HepG2 (cell line): ENCODE measurements around the gene EPN3. TPM values are rescaled to one million over a fixed set of nuclear protein-coding genes. Genes with fewer than 3 reads are reported as not detected.
A peak's percentile ranks its signal among the peaks of the same experiment; 100 is the strongest.

Experiments
- ATAD3A ChIP-seq: sonication (generic); formaldehyde crosslinking; IDR thresholded peaks from 2 replicates; pipeline ENCODE4 v1.4.0; 2020; ENCODE audit warnings: missing genetic modification reagents
- GATA4 ChIP-seq: sonication (generic); IDR thresholded peaks from 2 replicates; pipeline ENCODE4 v1.6.1; 2016; ENCODE audit warnings: antibody characterized with exemption, low read depth, borderline replicate concordance
- KDM2A ChIP-seq: sonication (generic); formaldehyde crosslinking; IDR thresholded peaks from 2 replicates; pipeline ENCODE4 v1.4.0; 2020; ENCODE audit warnings: low read depth, missing genetic modification reagents, borderline replicate concordance
- MEIS1 ChIP-seq: sonication (generic); formaldehyde crosslinking; IDR thresholded peaks from 2 replicates; pipeline ENCODE4 v1.9.0; 2021; ENCODE audit warnings: mild to moderate bottlenecking, missing genetic modification reagents, moderate library complexity, borderline replicate concordance
- MXD4 ChIP-seq: IDR thresholded peaks from 2 replicates; pipeline ENCODE4 v1.6.1; 2016; ENCODE audit warnings: mild to moderate bottlenecking, missing biosample characterization, missing genetic modification reagents
- PHB2 ChIP-seq: fragments of 450-650 bp; IDR thresholded peaks from 2 replicates; pipeline ENCODE4 v1.6.1; 2018; ENCODE audit not compliant: partially characterized antibody
- POGZ ChIP-seq: sonication (generic); formaldehyde crosslinking; IDR thresholded peaks from 2 replicates; pipeline ENCODE4 v1.4.0; 2020; ENCODE audit warnings: mild to moderate bottlenecking, missing genetic modification reagents
- PPARG ChIP-seq: conservative IDR thresholded peaks from 2 replicates; pipeline ENCODE4 v1.6.1; 2016; ENCODE audit warnings: missing biosample characterization, missing genetic modification reagents
- RAD21 ChIP-seq: fragments of 450-650 bp; formaldehyde crosslinking; IDR thresholded peaks from 2 replicates; pipeline ENCODE4 v1.5.0; 2020; ENCODE audit warnings: mild to moderate bottlenecking
- SMAD3 ChIP-seq: sonication (generic); formaldehyde crosslinking; IDR thresholded peaks from 2 replicates; pipeline ENCODE4 v1.4.0; 2020; ENCODE audit warnings: missing genetic modification reagents
- STAT5B ChIP-seq: sonication (generic); formaldehyde crosslinking; IDR thresholded peaks from 2 replicates; pipeline ENCODE4 v1.4.0; 2020; ENCODE audit warnings: missing genetic modification reagents
- YEATS2 ChIP-seq: sonication (generic); formaldehyde crosslinking; IDR thresholded peaks from 2 replicates; pipeline ENCODE4 v1.4.0; 2020; ENCODE audit warnings: missing genetic modification reagents, borderline replicate concordance
- ZNF232 ChIP-seq: sonication (generic); formaldehyde crosslinking; IDR thresholded peaks from 2 replicates; pipeline ENCODE4 v1.4.0; 2020; ENCODE audit warnings: missing genetic modification reagents, borderline replicate concordance
- polyA plus RNA-seq, 8 experiments: library from polyadenylated mRNA; depleted of rRNA in 3 of 8; stranded (reverse) in 7 of 8; unstranded in 1 of 8; fragments of >200 nt; fragmentation: Illumina TruSeq in 4 of 8; extraction: Trizol in 4 of 8; gene quantifications; 2 replicates each; pipeline versions ENCODE4 v1.2.1 to v1.2.3, GENCODE V29; 2011 to 2016; ENCODE audit warnings: low read depth in 4 of 8, missing spikeins in 1 of 8, mixed read lengths in 1 of 8; ENCODE audit not compliant: insufficient read depth in 1 of 8
- total RNA-seq, 5 experiments: library from RNA; depleted of rRNA; stranded (reverse); fragments of >200 nt; fragmentation: Illumina TruSeq; extraction: Trizol; gene quantifications; 2 replicates each; pipeline ENCODE4 v1.2.3, GENCODE V29; 2016; ENCODE audit warnings: low read depth in 1 of 5
- TF ChIP-seq, protein P1 (sequence below): sonication (generic); formaldehyde crosslinking; IDR thresholded peaks from 2 replicates; pipeline ENCODE4 v1.5.0; 2020; ENCODE audit warnings: missing genetic modification reagents
- TF ChIP-seq, protein P2 (sequence below), 2 experiments: sonication (generic) in 1 of 2; formaldehyde crosslinking in 1 of 2; IDR thresholded peaks; 2 replicates each; pipeline versions ENCODE4 v1.4.0 to v1.6.1; 2016 to 2020; ENCODE audit warnings: borderline replicate concordance in 1 of 2, low read depth in 1 of 2, mild to moderate bottlenecking in 1 of 2, missing genetic modification reagents in 1 of 2
- TF ChIP-seq, protein P3 (sequence below): sonication (generic); formaldehyde crosslinking; IDR thresholded peaks from 2 replicates; pipeline ENCODE4 v1.5.0; 2020; ENCODE audit warnings: mild to moderate bottlenecking, missing genetic modification reagents
- TF ChIP-seq, protein P4 (sequence below): sonication (generic); formaldehyde crosslinking; IDR thresholded peaks from 2 replicates; pipeline ENCODE4 v1.8.1; 2023; ENCODE audit warnings: mild to moderate bottlenecking, inconsistent platforms, moderate library complexity, missing genetic modification reagents, borderline replicate concordance

Gene EPN3
- total and polyA plus RNA-seq, 2 of the 13 experiments (the other 11 are each of a cell fraction or from before 2014, with no cell fraction given) = 0.11 to 0.95 TPM

DNA sequence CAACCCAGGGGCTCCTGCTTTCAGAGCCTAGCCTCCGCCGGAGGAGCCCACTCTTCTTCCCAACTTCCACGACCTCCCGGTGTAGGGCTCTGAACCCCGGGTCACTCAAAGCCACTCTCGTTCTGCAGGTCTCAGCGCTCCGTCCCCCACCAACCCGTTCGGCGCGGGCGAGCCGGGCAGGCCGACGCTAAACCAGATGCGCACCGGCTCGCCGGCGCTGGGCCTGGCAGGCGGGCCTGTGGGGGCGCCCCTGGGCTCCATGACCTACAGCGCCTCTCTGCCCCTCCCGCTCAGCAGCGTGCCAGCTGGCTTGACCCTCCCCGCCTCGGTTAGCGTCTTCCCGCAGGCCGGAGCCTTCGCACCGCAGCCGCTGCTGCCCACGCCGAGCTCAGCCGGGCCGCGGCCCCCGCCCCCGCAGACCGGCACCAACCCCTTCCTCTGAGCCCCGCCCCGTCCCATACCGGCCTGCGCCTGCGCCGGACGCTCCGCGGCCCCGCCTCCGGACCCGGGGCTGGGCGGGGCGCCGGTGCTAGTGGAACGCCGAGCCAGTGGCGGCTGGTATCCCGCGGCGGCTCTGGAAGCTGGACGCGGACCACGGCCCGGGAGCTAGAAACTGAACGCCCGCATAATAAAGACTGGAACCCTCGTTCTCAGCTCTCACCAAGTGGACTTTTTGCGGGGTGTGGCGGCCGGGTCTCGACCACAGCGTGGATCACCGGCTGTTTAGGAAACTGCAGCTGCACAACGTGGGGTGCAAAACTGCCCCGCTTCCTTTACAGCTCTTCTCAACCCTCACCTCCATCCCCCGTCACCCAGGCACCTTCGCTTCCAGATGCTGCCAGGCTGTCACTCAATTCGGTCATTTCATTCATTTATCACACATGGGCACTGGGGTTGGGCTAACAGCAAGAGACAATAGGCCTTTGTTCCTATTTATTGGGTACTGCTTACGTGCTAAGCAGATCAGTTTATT lies 9.5 kb downstream of the EPN3 start (continued):
- TF ChIP-seq, protein P1, sequence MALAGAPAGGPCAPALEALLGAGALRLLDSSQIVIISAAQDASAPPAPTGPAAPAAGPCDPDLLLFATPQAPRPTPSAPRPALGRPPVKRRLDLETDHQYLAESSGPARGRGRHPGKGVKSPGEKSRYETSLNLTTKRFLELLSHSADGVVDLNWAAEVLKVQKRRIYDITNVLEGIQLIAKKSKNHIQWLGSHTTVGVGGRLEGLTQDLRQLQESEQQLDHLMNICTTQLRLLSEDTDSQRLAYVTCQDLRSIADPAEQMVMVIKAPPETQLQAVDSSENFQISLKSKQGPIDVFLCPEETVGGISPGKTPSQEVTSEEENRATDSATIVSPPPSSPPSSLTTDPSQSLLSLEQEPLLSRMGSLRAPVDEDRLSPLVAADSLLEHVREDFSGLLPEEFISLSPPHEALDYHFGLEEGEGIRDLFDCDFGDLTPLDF (CRISPR knock-in tag) = no peak; the same call in 1 of the 2 replicates
- TF ChIP-seq, protein P2, sequence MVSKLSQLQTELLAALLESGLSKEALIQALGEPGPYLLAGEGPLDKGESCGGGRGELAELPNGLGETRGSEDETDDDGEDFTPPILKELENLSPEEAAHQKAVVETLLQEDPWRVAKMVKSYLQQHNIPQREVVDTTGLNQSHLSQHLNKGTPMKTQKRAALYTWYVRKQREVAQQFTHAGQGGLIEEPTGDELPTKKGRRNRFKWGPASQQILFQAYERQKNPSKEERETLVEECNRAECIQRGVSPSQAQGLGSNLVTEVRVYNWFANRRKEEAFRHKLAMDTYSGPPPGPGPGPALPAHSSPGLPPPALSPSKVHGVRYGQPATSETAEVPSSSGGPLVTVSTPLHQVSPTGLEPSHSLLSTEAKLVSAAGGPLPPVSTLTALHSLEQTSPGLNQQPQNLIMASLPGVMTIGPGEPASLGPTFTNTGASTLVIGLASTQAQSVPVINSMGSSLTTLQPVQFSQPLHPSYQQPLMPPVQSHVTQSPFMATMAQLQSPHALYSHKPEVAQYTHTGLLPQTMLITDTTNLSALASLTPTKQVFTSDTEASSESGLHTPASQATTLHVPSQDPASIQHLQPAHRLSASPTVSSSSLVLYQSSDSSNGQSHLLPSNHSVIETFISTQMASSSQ (IDR thresholded peaks at IDR 0.05; ENCODE audit: low read depth) = no peak
- TF ChIP-seq, protein P2 (CRISPR knock-in tag; IDR thresholded peaks at IDR 0.05; ENCODE audit: borderline replicate concordance) = peak; percentile 75; the same call in 1 of the 2 replicates
- TF ChIP-seq ZNF232 (CRISPR knock-in tag) (no peak; the same call in 1 of the 2 replicates), SMAD3 (CRISPR knock-in tag) (no peak; the same call in 1 of the 2 replicates), KDM2A (peak; percentile 74), GATA4 (0 out of 2 replicates have a peak, but pooled peaks have one; percentile 35), STAT5B (CRISPR knock-in tag) (0 out of 2 replicates have a peak, but pooled peaks have one; percentile 48), YEATS2 (0 out of 2 replicates have a peak, but pooled peaks have one; percentile 43), PPARG (CRISPR knock-in tag) (no peak), PHB2 (no peak), MXD4 (CRISPR knock-in tag) (peak; percentile 81; the same call in 1 of the 2 replicates), ATAD3A (CRISPR knock-in tag) (no peak), RAD21 (peak; percentile 69; the same call in 1 of the 2 replicates), POGZ (peak; percentile 53; the same call in 1 of the 2 replicates), MEIS1 (CRISPR knock-in tag) (peak; percentile 88)
- TF ChIP-seq, protein P3, sequence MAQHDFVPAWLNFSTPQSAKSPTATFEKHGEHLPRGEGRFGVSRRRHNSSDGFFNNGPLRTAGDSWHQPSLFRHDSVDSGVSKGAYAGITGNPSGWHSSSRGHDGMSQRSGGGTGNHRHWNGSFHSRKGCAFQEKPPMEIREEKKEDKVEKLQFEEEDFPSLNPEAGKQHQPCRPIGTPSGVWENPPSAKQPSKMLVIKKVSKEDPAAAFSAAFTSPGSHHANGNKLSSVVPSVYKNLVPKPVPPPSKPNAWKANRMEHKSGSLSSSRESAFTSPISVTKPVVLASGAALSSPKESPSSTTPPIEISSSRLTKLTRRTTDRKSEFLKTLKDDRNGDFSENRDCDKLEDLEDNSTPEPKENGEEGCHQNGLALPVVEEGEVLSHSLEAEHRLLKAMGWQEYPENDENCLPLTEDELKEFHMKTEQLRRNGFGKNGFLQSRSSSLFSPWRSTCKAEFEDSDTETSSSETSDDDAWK (CRISPR knock-in tag) = no peak
- TF ChIP-seq, protein P4, sequence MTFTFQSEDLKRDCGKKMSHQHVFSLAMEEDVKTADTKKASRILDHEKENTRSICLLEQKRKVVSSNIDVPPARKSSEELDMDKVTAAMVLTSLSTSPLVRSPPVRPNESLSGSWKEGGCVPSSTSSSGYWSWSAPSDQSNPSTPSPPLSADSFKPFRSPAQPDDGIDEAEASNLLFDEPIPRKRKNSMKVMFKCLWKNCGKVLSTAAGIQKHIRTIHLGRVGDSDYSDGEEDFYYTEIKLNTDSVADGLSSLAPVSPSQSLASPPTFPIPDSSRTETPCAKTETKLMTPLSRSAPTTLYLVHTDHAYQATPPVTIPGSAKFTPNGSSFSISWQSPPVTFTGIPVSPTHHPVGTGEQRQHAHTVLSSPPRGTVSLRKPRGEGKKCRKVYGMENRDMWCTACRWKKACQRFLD (CRISPR knock-in tag) = peak; percentile 75; the same call in 1 of the 2 replicates
